Bronchial epithelial cell (primary cell): ENCODE data around the gene CAPN1. TPM values are rescaled to one million over a fixed set of nuclear protein-coding genes. Genes with fewer than 3 reads are reported as not detected.
"Not testable (repeated sequence)": the region's sequence is repeated elsewhere in the genome, so short reads cannot be mapped to it uniquely, and the experiment has no call there.

Experiments
- DNase-seq: peaks from one replicate; pipeline ENCODE4 v3.0.0-alpha.2; 2010; ENCODE audit warnings: low read depth
- FAIRE-seq: peaks from 2 replicates; lab custom pipeline; 2011; peaks lifted over from hg19 to GRCh38; lab: Jason Lieb, UNC
- H3K27me3 ChIP-seq: 2 replicates; pipeline ENCODE4 v1.5.1; 2011; ENCODE audit warnings: low read length; ENCODE audit not compliant: control insufficient read depth, insufficient read depth
- H3K36me3 ChIP-seq: 2 replicates; pipeline ENCODE4 v1.5.1; 2011; ENCODE audit warnings: low read length; ENCODE audit not compliant: control insufficient read depth, insufficient read depth
- H3K4me3 ChIP-seq: 2 replicates; pipeline ENCODE4 v1.5.1; 2011; ENCODE audit warnings: mild to moderate bottlenecking, low read depth, low read length, control low read depth
- total RNA-seq: library from RNA; depleted of rRNA; stranded (reverse); fragments of >200 nt; gene quantifications from 2 replicates; pipeline ENCODE4 v1.2.1, GENCODE V29; 2014
- TF ChIP-seq, protein P1 (sequence below): IDR thresholded peaks from 2 replicates; pipeline ENCODE4 v1.5.1; 2011; ENCODE audit warnings: mild to moderate bottlenecking, moderate library complexity, low read length, control low read depth, inconsistent platforms; ENCODE audit not compliant: insufficient read depth, severe bottlenecking

Gene CAPN1
- total RNA-seq, 1 donor from 2014 or later: 136 TPM

DNA sequence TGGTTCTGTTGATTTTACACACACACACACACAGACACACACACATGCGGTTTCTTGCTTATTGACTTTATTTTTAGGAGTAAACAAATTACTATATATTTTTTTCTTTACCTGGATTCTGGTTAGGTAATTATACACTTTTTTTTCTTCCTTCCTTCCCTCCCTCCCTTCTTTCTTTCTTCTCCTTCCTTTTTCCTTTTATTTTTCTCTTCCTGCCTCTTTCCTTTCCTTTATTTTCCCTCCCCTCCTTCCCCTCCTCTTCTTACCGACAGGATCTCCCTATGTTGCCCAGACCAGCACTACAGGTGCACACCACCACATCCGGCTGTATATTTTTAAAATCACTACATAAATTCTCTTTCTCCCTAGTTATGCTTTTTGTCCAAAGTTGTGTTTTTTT is 14.8 kb upstream of the CAPN1 start:
- no peak overlapping the region for H3K4me3 ChIP-seq
- FAIRE-seq (no peak), DNase-seq (no peak)
- TF ChIP-seq, protein P1, sequence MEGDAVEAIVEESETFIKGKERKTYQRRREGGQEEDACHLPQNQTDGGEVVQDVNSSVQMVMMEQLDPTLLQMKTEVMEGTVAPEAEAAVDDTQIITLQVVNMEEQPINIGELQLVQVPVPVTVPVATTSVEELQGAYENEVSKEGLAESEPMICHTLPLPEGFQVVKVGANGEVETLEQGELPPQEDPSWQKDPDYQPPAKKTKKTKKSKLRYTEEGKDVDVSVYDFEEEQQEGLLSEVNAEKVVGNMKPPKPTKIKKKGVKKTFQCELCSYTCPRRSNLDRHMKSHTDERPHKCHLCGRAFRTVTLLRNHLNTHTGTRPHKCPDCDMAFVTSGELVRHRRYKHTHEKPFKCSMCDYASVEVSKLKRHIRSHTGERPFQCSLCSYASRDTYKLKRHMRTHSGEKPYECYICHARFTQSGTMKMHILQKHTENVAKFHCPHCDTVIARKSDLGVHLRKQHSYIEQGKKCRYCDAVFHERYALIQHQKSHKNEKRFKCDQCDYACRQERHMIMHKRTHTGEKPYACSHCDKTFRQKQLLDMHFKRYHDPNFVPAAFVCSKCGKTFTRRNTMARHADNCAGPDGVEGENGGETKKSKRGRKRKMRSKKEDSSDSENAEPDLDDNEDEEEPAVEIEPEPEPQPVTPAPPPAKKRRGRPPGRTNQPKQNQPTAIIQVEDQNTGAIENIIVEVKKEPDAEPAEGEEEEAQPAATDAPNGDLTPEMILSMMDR: no peak
- no peaks in the 10 kb centered on the region for H3K27me3 ChIP-seq
- H3K36me3 ChIP-seq: no peaks in the 10 kb centered on the region

DNA sequence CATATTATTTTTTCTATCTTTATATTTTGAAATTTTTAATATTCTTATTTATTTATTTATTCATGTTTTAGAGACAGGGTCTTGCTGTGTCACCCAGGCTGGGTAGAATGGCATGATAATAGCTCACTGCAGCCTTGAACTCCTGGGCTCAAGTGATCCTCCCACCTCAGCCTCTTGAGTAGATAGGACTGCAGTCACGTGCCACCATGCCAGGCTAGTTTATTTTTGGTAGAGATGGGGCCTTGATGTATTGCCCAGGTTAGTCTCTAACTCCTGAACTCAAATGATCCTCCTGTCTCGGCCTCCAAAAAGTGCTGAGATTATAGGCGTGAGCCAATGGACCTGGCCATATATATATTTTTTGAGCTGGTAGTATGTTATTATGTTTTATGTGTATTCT is 14.1 kb upstream of the CAPN1 start:
- DNase-seq (no peak), FAIRE-seq (no peak)
- TF ChIP-seq, protein P1: no peak
- Histone ChIP-seq H3K4me3 (no peak overlapping the region), H3K36me3 (no peaks in the 10 kb centered on the region), H3K27me3 (no peaks in the 10 kb centered on the region)

DNA sequence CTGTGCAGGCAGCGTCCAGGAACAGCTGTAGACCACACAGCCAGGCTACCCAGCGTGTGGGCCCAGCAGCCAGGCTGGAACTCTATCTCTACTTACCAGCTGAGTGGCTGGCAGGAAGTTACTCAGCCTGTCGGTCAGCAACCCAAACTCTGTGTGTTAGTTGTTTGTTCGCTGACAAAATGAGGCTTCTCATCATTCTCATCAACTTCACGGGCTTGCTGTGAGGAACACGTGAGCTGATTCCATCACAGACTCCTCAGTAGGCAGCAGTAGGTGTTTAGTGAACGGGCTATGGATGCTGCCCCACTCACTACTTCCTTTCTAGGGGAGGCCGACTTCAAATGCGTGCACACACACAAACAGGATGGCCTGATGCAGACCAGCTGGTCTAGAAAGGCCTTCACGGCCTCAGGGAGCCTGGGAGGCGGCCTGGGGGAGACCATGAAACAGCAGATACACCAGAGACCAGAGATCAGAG is 12.5 kb upstream of the CAPN1 start:
- no peak for FAIRE-seq

DNA sequence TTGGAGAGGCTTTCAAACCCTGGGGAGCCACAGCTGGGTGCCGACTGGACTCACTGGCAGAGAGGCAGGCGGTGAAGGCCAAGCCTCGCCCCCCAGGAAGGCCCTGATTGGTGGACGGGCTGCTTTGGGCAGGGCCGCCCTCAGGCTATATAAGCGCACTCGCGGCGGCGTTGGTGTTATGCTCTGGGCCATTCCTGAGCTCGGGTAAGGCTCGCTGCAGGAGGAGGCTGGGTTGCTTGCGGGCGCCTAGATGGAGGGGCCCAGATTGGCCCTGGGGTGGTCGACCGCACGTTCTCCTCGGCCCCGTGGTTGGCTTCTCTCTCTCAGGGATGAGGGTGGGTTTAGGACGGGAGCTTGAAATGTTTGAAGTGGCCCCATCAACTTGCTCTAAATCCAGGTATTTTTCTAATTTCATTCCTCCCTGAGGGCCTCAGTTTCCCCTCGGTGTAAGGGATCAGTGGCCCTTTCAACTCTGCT is 11.6 kb upstream of the CAPN1 start, which contains the start of gene SPDYC:
TSS of gene SPDYC (plus strand) at position 176 of the 477 bp plus-strand sequence. CDS start 1,125 bp downstream, outside the sequence.
- DNase-seq: no peak
- FAIRE-seq: no peak
- no peaks in the 10 kb centered on the region for H3K36me3 ChIP-seq
- no peaks in the 10 kb centered on the region for H3K27me3 ChIP-seq
- H3K4me3 ChIP-seq: no peak within 1 kb of the TSS
- TF ChIP-seq, protein P1: no peak

More for the DNA sequence above, 12.5 kb upstream of the CAPN1 start:
- no peak for DNase-seq
- Histone ChIP-seq H3K4me3 (no peak overlapping the region), H3K27me3 (no peaks in the 10 kb centered on the region), H3K36me3 (no peaks in the 10 kb centered on the region)
- TF ChIP-seq, protein P1: no peak

DNA sequence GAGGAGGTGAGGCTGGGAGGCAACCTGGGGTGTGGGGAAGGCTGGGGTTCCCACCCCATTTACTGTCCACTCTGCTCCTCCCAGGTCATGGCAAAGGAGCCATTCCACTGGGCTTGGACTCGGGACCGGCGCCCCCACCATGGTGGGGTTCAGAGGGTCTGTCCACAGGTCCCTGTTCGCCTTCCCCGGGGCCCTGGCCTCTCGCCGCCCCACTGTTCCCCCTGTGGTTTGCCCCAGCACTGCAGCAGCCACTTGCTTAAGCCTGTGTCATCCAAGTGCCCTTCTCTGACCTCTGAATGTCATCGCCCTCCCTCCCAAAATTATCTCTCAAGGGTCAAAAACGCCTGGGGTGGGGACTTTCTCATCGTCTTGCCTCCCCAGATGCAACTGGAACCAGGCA is 9.1 kb upstream of the CAPN1 start:
- Histone ChIP-seq H3K36me3 (no peaks in the 10 kb centered on the region), H3K27me3 (no peaks in the 10 kb centered on the region), H3K4me3 (no peak overlapping the region)
- DNase-seq (no peak), FAIRE-seq (no peak)
- TF ChIP-seq, protein P1: no peak

DNA sequence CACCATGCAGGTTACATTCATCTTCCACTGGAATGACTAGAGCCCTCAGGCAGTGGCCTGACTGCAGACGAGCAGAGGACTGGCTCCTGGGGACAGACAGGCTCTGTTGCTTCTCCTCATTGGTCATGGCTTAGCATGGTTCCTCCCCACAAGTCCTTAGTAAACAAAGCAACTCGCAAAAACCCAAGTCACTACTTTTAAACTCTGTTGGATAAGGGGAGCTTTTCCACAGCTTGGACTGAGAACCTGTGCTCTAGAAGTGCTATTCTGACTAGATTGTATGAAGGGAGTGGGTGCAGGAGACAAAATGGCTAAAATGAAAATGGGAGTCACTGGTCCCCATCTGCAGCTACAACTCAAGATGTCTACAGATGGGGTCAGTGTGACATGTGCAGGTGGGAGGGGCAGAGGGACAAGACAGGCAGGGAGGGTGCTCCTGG is 7.1 kb upstream of the CAPN1 start:
- not testable (repeated sequence) for H3K36me3 ChIP-seq, H3K4me3 ChIP-seq, H3K27me3 ChIP-seq, FAIRE-seq, DNase-seq
